ENCODE data around the gene EDN1.

EDN1 gene

DNA sequence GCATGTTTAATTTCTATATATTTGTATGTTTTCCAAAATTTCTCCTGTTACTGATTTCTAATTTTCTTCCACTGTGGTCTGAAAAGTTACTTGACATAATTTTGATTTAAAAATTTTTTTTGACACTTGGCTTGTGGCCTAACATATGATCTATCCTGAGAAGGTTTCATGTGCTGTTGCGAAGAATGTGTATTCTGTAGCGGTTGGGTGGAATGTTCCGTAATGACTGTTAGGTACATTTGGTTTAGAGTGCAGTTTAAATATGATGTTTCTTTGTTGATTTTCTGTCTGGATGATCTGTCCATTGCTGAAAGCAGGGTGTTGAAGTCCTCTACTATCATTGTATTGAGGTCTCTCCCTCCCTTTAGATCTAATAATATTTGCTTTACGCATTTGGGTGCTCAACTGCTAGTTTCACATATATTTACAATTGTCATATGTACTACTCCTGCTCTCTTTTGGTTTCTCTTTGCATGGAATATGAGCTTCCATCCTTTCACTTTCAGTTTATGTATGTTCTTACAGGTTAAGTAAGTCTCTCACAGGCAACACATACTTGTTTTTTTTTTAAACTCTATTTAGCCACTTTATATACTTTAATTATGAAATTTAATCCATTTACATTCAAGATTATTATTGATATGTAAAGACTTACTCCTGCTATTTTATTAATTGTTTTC is 19.5 kb upstream of the EDN1 start:
- no peak for FAIRE-seq

DNA sequence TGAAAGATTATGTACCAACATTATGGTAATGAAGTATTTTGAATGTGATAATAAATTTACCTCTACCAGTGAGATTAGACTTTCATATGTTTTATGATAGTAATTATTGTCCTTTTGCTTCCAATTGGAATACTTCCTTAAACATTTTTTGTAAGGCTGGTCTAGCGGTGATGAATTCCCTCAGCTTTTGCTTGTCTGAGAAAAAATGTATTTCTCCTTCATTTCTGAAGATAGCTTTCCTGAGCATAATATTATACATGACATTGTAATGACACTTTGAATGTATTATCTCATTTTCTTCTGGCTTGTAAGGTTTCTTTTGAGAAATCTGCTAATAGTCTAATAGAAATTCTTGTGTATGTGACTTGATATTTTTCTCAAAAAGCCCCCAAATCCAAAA is 18.6 kb upstream of the EDN1 start:
- no peak for FAIRE-seq

DNA sequence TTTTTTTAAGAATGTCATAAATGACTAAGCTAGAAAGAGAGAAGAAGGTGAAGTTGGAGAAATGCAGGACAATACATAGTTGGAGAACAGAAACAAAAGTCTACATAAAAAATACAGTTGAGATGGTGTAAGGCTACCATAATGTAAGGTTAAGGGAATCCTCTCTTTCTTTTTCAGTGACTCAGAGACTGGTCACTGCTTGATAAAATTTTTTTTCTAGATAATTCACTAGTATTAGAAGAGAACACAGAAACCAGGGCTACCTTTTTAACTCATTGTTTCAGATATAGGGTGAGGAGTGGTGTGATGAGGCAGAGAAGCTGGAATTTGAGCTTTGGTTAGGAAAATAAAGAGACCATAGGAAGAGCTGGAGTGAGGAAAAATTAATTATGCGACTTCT is 18.2 kb upstream of the EDN1 start:
- FAIRE-seq: no peak

DNA sequence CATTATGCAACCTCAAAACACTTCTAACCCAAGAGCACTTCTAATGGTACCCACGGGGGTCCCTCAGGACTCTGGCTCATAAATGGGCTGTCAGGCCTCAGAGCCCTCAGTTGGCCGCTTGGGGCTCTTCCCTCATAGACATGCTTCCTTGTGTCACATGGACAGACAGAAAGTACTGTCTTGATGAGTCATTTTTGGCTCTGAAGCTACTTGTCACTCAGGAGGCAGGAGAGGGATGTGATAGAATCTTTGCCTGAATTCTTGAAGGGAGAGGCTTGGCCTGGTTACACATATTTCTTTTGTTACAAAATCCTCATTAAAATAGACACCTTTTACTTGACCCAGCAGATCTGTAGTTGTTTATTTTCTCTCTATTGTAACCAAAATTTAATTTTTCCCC is 15.1 kb upstream of the EDN1 start:
- no peak for FAIRE-seq

DNA sequence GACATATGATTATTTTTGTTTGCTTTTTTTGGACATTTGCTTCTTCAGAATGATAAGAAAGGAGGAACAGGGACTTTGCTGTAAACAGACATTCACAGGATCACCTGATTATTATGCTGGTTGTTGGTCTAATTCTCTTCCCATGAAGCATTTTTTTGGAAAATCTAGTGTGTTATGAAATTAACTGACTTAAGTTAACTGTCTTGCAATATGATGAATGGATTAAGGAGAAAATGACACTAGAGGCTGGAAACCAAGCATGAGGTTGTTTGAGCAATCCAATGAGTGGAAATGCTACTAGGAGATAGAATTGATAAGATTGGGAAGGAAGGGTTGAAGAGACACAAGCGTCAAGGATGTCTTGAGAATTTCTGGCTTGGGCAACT is 13.2 kb upstream of the EDN1 start:
- no peak for FAIRE-seq

DNA sequence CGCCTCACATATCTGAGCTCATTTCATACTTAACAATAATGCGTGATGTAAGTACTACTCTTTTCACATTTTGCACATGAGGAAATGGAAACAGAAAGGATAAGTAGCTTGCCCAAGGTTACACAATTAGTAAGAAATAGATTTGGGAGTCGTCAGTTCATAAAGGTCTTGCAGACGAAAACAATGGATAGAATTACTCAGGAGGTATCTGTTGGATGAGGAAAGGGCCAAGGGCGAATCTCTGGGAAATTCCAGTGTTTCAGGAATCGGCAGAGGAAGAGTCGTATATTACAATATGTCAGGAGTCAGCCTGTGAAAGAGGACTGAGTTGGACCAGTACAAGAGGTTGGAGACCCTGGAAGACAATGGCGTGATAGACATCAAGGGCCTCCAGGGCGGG is 12.8 kb upstream of the EDN1 start:
- no peak for FAIRE-seq

DNA sequence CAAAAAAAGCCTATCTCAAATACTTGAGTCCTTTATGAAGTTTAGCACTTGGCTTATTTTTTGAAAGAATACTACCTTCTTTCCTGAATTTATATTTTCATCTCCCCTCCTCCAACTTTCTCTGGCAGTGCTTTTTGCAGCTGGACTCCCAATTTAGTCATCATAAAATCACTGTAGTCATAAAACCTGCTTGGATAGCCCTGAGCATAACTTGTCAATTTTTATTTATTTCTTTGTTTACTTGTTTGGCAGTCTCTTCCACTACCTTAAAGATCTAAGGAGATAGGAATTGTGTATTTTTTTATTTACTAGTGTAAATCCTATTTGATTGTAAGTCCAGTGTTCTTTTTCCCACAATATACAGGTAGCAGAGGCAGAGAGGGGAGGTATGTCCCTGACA is 11.2 kb upstream of the EDN1 start:
- no peak for FAIRE-seq

DNA sequence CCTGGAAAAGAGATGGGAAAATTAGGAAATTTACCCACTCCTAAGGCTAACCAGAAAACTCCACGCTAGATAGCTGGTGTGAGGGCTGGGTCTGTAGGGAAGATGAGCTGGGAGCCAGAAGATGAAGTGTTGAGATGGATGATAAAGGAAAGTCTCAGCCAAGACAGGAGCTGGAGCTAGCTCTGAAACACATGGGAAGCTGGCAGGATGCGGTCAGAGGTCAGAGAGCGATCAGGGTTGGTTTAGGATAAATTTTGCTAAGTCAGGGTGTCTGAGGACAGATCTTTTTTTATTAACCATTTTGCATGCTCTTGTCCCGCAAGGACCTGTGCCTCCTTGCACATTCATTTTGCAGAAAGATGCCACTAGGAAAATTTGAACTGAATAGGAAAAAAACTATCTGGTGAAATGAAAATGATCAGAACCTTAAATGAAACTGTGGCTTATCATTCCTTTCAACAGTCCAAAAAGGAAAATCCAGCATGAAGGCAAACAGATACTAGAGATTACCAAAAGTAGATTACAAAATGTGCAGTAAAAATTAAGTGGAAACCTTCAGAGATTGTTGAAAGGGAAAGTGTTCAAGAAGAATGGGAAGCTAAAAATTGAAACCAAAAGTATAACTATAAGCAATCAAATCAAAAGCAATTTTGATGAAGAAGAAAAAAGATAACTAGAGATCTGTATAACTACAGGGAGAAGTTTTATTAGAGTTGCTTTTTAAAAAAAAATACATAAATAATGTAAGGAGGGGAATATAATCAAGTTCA is 10.7 kb upstream of the EDN1 start:
- peak; percentile 3 for FAIRE-seq

DNA sequence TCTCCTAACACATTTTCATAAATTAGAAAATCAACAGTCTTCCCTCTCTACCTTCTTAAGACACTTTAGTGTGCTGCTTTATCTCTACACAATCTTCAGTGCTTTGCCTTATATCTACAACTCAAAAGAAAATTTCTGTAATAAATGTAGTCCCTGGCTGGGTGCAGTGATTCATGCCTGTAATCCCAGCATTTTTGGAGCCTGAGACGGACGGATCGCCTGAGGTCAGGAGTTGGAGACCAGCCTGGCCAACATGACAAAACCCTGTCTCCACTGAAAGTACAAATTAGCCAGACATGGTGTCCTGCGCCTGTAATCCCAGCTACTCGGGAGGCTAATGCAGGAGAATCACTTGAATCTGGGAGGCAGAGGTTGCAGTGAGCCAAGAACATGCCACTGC is 9.7 kb upstream of the EDN1 start:
- no peak for FAIRE-seq

DNA sequence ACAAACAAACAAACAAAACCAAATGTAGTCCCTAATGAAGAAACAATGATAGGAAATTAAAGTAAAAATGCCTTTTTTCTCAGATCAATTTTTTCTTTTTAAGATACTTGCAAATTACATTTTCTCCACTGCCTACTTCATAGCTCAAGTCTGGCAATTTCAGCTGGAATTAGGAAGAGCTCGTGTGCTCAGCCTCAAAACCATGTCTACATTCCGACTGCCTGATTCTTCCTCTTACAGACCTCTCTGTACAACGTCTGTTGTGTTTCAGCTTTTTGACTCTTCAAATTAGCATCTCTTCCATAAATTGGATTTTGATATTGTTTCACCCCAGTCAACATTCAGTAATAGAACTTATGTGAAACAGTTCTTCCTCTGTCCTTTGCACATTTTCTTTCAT is 9.3 kb upstream of the EDN1 start:
- no peak for FAIRE-seq

DNA sequence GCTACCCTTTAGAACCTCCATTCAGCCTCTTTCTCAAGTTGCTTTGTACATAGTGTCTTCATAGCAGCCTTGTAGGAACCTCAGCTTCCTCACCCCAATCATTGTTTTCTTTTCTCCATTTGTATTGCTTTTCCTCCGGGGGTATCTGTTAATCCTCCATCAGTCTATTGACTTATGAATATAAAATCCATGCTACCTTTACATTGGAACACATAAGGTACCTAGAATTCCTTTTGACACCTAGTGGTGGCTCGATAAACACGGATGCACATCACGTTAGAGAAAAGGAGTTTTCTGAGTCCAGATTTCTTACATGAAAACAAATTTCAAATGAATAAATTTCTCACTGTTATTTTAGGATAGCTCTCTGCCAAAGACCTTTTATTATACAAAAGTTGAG is 6.3 kb upstream of the EDN1 start:
- FAIRE-seq: no peak

DNA sequence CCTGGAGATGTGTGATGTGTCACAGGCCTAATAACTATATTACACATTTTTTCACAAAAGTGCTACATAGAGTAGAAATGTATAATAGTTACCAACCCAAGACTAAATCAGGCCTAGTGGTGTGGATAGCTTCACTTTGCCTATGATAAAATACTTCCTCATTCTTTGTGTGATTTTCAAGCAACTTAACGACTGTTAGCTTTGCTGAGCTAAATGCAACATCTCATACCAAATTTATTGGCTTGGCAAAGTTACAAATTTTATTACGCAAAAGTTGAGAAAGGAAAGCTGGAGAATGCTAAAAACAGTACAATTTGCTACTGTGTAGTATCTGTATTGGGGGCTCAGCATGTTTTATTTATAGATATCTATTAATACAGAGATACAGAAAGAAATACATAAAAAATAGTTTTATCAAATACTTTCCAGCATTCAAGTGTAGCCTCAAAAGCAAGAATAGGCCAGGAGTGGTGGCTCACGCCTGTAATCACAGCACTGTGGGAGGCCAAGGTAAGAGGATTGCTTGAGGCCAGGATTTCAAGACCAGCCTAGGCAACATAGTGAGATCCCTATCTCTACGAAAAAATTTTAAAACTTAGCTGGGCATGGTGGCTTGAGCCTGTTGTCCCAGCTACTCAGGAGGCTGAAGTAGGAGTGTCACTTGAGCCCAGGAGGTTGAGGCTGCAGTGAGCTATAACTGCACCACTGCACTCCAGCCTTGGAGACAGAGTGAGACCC is 3.6 kb upstream of the EDN1 start:
- FAIRE-seq: no peak

DNA sequence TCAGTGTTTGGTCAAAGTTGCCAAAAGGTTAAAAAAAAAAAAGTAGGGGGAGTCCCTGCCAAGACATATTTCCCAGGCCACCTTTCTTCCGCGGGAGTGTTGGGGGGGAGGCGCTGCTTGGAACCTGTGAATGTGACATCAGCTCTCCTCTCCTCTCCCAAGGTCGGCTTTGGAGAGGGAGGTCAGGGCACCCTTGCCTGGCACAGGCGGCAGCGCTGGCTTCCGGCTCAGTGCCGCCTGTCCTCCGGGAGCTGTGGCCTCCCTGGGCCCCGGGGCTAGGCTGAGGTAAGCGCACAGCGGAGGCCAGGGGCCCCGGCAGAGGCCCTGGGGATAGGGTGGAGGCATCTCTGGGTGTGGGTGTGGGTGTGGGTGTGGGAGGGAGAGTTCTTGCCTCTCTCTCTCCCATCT is 1.9 kb upstream of the EDN1 start:
- no peak for FAIRE-seq

DNA sequence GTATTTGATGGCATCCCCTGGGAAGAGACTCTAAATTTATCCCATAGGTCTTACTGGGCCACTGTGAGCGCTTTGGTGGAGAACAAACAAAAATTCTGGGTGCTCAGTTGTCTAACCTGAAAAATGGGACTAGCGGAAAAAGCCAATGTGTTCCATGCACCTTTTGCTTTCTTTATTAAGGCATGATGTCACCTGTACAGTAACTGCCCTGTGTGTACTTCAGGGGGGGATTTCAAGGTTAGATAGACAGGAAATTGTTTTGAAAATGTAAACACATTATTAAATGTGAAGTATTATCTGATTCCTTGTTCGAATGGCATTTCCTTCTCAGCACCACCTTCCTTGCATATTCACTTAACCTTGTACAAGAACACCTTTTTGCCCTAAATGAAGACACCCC is 1.2 kb upstream of the EDN1 start:
- FAIRE-seq: no peak

DNA sequence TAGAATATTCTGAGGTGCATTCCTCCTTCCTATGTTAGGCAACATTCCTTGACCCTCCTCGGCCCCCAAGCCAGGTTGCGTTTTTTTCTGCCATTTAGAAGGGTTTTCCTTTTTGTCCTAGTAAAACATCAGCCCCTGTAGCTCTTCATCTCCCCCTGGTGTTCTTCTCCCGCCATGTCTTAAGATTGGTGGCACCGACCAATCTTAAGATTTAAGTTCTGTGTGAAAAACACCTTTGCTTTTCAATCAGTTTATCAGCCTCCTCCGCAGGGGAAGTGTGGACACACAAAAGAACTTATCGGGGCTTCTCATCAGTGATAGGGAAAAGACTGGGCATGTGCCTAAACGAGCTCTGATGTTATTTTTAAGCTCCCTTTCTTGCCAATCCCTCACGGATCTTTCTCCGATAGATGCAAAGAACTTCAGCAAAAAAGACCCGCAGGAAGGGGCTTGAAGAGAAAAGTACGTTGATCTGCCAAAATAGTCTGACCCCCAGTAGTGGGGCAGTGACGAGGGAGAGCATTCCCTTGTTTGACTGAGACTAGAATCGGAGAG is 719 bp upstream of the EDN1 start:
- FAIRE-seq: no peak

DNA sequence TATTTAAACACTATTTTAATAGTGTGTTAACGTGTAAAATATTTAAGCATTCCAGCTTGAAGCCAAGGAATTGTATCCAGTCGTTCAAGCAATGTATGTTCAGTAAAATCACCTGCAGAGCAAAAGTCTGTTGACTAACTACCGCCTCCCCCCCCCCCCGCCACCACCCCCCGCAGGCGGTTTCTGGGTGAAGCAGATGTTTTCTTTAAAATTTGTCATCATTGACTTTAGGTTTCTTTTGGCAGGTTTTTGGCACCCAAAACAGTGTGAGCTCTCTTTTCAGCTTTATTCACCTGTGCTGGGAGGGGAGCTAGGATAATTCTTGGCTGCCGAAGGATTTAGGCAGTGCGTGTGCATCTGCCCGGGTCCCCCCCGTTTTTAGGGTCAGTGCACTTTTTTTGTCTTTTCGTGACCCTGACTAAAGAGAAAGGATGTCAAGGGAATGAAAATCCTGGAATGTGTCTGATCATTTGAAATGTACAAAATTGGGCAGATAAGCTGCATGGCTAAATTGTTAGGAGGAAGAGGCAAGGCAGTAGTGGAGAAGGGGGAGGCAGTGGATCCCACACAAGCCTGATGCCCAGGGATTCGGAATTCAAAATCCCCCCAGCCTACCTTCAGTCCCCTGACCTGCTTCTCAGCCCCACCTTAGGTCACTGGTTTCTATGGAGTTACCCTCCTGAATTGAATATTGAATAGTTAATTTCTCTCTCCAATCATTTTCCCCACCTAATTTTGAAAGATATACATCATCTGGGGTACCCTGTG is 1.1 kb downstream of the EDN1 start:
- FAIRE-seq: no peak

DNA sequence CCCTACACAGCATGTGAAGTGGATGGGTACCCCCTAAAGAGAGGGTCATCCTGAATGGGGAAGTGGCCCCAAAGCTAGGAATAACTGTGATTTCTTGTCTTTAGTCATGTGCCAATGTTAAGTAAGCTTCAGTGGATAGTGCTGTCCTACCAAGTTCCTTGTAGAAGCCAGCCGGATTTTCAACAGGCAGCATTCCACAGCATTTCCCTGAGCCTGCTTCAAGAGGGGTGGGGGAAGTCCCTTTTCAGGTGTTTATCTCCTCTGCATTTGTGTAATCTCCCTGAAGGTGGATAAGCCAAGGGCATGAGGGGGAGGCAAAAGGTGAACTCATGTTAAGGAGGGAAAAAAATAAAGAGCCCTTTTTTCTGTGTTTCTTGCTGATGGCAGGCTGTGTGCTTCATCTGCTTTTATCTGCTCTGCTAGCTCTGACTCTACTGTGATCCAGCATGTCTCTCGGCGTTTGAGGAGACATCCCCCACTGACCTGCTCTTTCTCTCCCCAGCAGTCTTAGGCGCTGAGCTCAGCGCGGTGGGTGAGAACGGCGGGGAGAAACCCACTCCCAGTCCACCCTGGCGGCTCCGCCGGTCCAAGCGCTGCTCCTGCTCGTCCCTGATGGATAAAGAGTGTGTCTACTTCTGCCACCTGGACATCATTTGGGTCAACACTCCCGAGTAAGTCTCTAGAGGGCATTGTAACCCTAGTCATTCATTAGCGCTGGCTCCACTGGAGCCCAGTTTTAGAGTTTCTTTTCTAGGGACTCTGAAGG is 1.9 kb downstream of the EDN1 start:
- no peak for FAIRE-seq

DNA sequence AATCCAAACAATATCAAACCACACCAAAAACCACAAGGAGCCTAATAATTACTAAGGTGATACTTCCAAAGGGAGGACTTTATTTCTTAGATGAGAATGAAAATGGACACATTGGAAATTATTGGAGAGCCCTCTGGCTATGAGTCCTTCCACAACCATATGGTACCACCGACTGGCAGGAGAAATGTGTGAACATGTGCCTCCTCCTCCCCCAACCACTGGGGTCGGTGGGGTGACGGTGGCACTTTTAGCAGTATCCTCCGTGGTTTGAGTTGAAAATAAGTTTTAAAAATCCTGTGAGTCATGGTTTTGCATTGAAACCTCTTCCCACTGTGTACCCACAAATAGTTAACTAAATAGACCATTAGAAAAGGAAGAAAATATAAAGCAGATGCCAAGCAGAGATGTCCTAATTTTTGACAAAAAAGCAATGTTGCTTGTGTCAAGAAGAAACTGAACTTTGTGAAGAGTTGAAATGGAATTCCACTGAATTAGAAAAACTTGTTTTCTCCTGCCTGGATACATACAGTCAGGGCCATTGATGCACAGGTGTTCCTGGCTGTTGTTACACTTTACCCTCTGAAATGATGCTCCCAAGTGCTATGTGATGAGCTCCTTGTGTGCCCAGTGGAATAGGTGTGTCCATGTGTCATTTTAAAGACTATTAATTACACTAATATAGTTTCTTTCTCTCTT is 3.2 kb downstream of the EDN1 start:
- FAIRE-seq: no peak

DNA sequence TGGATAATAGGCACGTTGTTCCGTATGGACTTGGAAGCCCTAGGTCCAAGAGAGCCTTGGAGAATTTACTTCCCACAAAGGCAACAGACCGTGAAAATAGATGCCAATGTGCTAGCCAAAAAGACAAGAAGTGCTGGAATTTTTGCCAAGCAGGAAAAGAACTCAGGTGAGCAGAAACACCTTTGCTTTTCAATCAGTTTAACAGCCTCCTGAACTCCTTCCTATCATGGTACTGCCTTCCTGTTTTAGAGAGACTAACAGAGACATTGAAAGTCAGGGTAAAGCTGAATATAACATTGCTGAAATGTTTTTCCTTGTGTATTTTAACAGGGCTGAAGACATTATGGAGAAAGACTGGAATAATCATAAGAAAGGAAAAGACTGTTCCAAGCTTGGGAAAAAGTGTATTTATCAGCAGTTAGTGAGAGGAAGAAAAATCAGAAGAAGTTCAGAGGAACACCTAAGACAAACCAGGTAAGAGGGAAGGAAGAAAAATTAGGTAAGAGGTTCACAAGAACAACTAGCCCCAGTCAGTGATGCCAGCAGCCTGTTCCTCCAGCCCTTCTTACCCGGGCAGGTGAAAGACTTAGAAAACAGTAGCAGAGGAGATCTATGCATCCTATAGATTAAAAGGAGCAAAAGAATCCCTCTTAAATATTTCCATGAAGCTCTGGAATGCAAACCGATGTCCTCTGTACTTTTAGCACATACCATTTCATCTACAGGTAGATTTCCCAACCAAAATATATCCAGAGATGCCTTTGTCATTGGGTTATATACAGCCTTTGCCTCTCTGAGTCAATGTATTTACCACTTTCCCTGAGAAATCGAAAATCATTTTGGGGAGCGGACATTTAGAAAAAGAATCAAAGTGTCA is 4.0 kb downstream of the EDN1 start:
- FAIRE-seq: no peak

DNA sequence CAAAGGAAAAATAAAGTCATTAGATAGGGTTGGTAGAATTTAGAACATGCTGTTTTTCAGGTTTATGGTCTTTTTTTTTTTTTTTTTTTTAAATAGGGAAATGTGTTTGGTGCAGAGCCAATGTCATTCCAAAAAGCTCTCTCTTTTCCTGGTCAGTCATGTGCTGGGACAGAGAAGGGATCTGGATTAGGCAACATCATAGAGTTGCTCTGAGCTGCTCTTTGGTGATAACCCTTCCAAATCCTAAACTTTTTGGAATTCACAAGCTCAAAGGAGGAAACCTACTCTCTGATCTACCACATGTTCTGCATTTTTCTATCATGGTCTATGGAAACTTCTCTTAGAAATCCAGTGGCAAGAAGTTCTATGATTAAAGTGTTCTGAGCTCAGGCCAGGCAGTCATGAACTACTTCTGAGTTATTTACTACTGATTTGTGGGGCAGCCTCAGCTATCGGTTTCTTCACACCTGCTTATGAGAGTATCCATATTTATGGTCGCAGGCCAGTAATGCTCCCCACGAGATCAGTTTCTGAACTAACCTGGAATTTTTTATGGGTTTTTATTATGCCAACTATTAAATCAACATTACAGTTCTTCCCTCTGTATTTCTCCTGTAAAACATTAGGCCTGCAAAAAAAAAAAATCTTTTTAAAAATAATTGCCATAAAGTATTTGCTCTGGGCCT is 4.8 kb downstream of the EDN1 start:
- no peak for FAIRE-seq

Data from A204.1 (cell line).